MV-4-11 (cell line): ENCODE data around the gene IFNGR1.

ENCODE experiments used
- DNase-seq: peaks from one replicate; lab custom pipeline; 2025; lab: John Stamatoyannopoulos, UW

Gene IFNGR1

GRCh38 chr6:137175868-137176245, 43.3 kb downstream of the IFNGR1 start:
- peak; percentile 37 for DNase-seq

GRCh38 chr6:137175157-137175867, 43.9 kb downstream of the IFNGR1 start:
- DNase-seq, result no peak

- no peak for DNase-seq
Measured at GRCh38 chr6:137173501-137173900, 45.7 kb downstream of the IFNGR1 start, which contains the start of gene IL22RA2. Gene IL22RA2 (minus strand): TSS chr6:137173644. CDS start chr6:137161749, 11,895 bp downstream.

GRCh38 chr6:137172734-137173431, 46.3 kb downstream of the IFNGR1 start:
- DNase-seq, result no peak

GRCh38 chr6:137171824-137172733, 47.1 kb downstream of the IFNGR1 start:
- no peak for DNase-seq

GRCh38 chr6:137171053-137171374, 48.2 kb downstream of the IFNGR1 start:
- DNase-seq, result no peak

- no peak for DNase-seq
Measured at GRCh38 chr6:137170266-137171052, 48.7 kb downstream of the IFNGR1 start.

- DNase-seq, result no peak
Measured at GRCh38 chr6:137167702-137168377, 51.3 kb downstream of the IFNGR1 start.

- DNase-seq, result peak; percentile 81
Measured at GRCh38 chr6:137166247-137167098, 52.7 kb downstream of the IFNGR1 start.

- peak; percentile 94 for DNase-seq
Measured at GRCh38 chr6:137165375-137166246, 53.6 kb downstream of the IFNGR1 start.

GRCh38 chr6:137163732-137164318, 55.4 kb downstream of the IFNGR1 start:
- no peak for DNase-seq

- DNase-seq, result no peak
Measured at GRCh38 chr6:137162692-137163306, 56.4 kb downstream of the IFNGR1 start.

GRCh38 chr6:137161949-137162348, 57.2 kb downstream of the IFNGR1 start:
- DNase-seq, result no peak

- DNase-seq, result no peak
Measured at GRCh38 chr6:137160763-137161162, 58.4 kb downstream of the IFNGR1 start.

GRCh38 chr6:137159912-137160311, 59.3 kb downstream of the IFNGR1 start:
- DNase-seq, result no peak

GRCh38 chr6:137157601-137158000, 61.6 kb downstream of the IFNGR1 start:
- DNase-seq, result no peak

GRCh38 chr6:137156650-137157049, 62.5 kb downstream of the IFNGR1 start:
- DNase-seq, result no peak

- peak; percentile 93 for DNase-seq
Measured at GRCh38 chr6:137155830-137156229, 63.4 kb downstream of the IFNGR1 start.
